BJ (cell line): Measurements from ENCODE around the gene LRRC73. TPM values are rescaled to one million over a fixed set of nuclear protein-coding genes. Genes with fewer than 3 reads are reported as not detected.

Experiments
- CTCF ChIA-PET: fragments of 350-600 bp; formaldehyde crosslinking; extraction: SDS; loops from one replicate; lab custom pipeline; 2021; ENCODE audit warnings: antibody characterized with exemption, inconsistent platforms; lab: Yijun Ruan, JAX
- POLR2A ChIA-PET: fragments of 300-600 bp; sonication (Branson Sonifier 250); formaldehyde crosslinking; extraction: SDS; loops from one replicate; lab custom pipeline; 2021; ENCODE audit warnings: antibody characterized with exemption; lab: Charles Lee
- DNase-seq: peaks from one replicate; pipeline ENCODE4 v3.0.0-alpha.2; 2011; ENCODE audit warnings: low read depth
- H3K27me3 ChIP-seq: 2 replicates; pipeline ENCODE4 v1.6.0; 2011; ENCODE audit warnings: low read length; ENCODE audit not compliant: control insufficient read depth, insufficient read depth
- H3K36me3 ChIP-seq: 2 replicates; pipeline ENCODE4 v1.5.1; 2011; ENCODE audit warnings: low read length; ENCODE audit not compliant: control insufficient read depth, insufficient read depth
- H3K4me3 ChIP-seq: 2 replicates; pipeline ENCODE4 v1.5.1; 2011; ENCODE audit warnings: low read depth, mild to moderate bottlenecking, control low read depth, low read length
- CTCF ChIP-seq: IDR thresholded peaks from 2 replicates; pipeline ENCODE4 v1.5.1; 2011; ENCODE audit warnings: low read depth, mild to moderate bottlenecking, control low read depth, inconsistent platforms, low read length, moderate library complexity; ENCODE audit not compliant: insufficient read depth
- polyA plus RNA-seq: library from polyadenylated mRNA; depleted of rRNA; stranded (reverse); fragments of >200 nt; gene quantifications from 2 replicates; pipeline ENCODE4 v1.2.3, GENCODE V29; 2011; rRNA removed
- small RNA-seq: library from RNA; depleted of rRNA; stranded (forward); fragments of <200 nt; gene quantifications from one replicate; pipeline ENCODE3, GENCODE V24; 2012; ENCODE audit warnings: low replicate concordance, low read depth; ENCODE audit not compliant: insufficient read length

Gene LRRC73
- polyA plus RNA-seq, 1 experiment: 0.33 TPM

GRCh38 chr6:43457643-43458042, 52.5 kb downstream of the LRRC73 start:
- H3K4me3 ChIP-seq: no peak overlapping the region
- ChIA-PET CTCF (interaction anchor here (0.6 to 8.0 kb wide), 6 partner anchors 9 to 528 kb away, joined by 3 to 134 read pairs (median 5); partner anchors contain the start of gene LRRC73), POLR2A (no interaction called here)
- TF ChIP-seq CTCF: no peak
- no peak for DNase-seq
- peaks cover 4% of the 10 kb centered on the region; the same call in 1 of the 2 replicates for H3K36me3 ChIP-seq
- peaks cover 3% of the 10 kb centered on the region; the same call in 1 of the 2 replicates for H3K27me3 ChIP-seq

Small RNAs within 50 kb of the gene (small RNA-seq; reads per million reads assigned to genes)
- gene RF00426: not detected
- gene RNU6-1113P: not detected

Other genes starting within 250 kb of the LRRC73 start
- gene SLC22A7, start 212.1 kb downstream of the LRRC73 start, polyA plus RNA-seq: not detected in 2 replicates
- gene CRIP3, start 201.5 kb downstream of the LRRC73 start, polyA plus RNA-seq: not detected in 2 replicates
- gene ZNF318, start 140.7 kb downstream of the LRRC73 start, polyA plus RNA-seq: 10.3 and 11.5 TPM in 2 replicates
- 10.6 and 27.8 TPM in 2 replicates for gene ABCC10, start 82.8 kb downstream of the LRRC73 start, polyA plus RNA-seq
- 2.1 and 4.8 TPM in 2 replicates for gene DLK2, start 54.8 kb downstream of the LRRC73 start, polyA plus RNA-seq
- gene TJAP1, start 32.8 kb downstream of the LRRC73 start, polyA plus RNA-seq: 17.5 and 29.0 TPM in 2 replicates
- gene YIPF3, start 6.6 kb upstream of the LRRC73 start, polyA plus RNA-seq: 291 and 355 TPM in 2 replicates
- 37.5 and 41.5 TPM in 2 replicates for gene POLR1C, start 6.7 kb upstream of the LRRC73 start, polyA plus RNA-seq
- 28.0 and 37.7 TPM in 2 replicates for gene XPO5, start 65.7 kb upstream of the LRRC73 start, polyA plus RNA-seq
- 19.6 and 26.8 TPM in 2 replicates for gene POLH, start 65.8 kb upstream of the LRRC73 start, polyA plus RNA-seq
- 107 and 148 TPM in 2 replicates for gene GTPBP2, start 118.9 kb upstream of the LRRC73 start, polyA plus RNA-seq
- gene MAD2L1BP, start 125.5 kb upstream of the LRRC73 start, polyA plus RNA-seq: 37.7 and 39.3 TPM in 2 replicates
- 0.65 and 0.77 TPM in 2 replicates for gene RSPH9, start 134.7 kb upstream of the LRRC73 start, polyA plus RNA-seq
- 57.4 and 75.0 TPM in 2 replicates for gene MRPS18A, start 177.4 kb upstream of the LRRC73 start, polyA plus RNA-seq